Karpas-422 (cell line): ENCODE results near the gene U2AF1L4. TPM values are rescaled to one million over a fixed set of nuclear protein-coding genes. Genes with fewer than 3 reads are reported as not detected.
"Not testable (repeated sequence)": the region's sequence is repeated elsewhere in the genome, so short reads cannot be mapped to it uniquely, and the experiment has no call there.

Experiments
- DNase-seq: peaks from one replicate; pipeline ENCODE4 v3.0.0-alpha.2; 2015
- H2AFZ ChIP-seq: fragments of 200-600 bp; sonication (generic); 2 replicates; pipeline ENCODE4 v1.6.1; 2014; ENCODE audit warnings: antibody characterized with exemption, low read length, mixed read lengths
- H3K27ac ChIP-seq: fragments of 200-600 bp; sonication (generic); 2 replicates; pipeline ENCODE4 v1.5.1; 2014; ENCODE audit warnings: mild to moderate bottlenecking, low read length, moderate library complexity
- H3K27me3 ChIP-seq: fragments of 200-600 bp; sonication (generic); 2 replicates; pipeline ENCODE4 v1.6.1; 2014; ENCODE audit warnings: low read length, mixed read lengths
- H3K36me3 ChIP-seq: fragments of 200-600 bp; sonication (generic); 2 replicates; pipeline ENCODE4 v1.6.1; 2014; ENCODE audit warnings: low read length, mixed read lengths; ENCODE audit not compliant: insufficient read depth
- H3K4me1 ChIP-seq: fragments of 200-600 bp; sonication (generic); 2 replicates; pipeline ENCODE4 v1.6.1; 2014; ENCODE audit warnings: mild to moderate bottlenecking, low read length, mixed read lengths
- H3K4me2 ChIP-seq: fragments of 200-600 bp; sonication (generic); 2 replicates; pipeline ENCODE4 v1.6.1; 2014; ENCODE audit warnings: low read length, low read depth, mild to moderate bottlenecking; ENCODE audit not compliant: poor library complexity, severe bottlenecking
- H3K4me3 ChIP-seq: fragments of 200-600 bp; sonication (generic); 2 replicates; pipeline ENCODE4 v1.5.1; 2014; ENCODE audit warnings: mild to moderate bottlenecking, antibody characterized with exemption, low read length, mixed read lengths
- H3K79me2 ChIP-seq: fragments of 200-600 bp; sonication (generic); 2 replicates; pipeline ENCODE4 v1.6.1; 2014; ENCODE audit warnings: mild to moderate bottlenecking, low read length, mixed read lengths
- H3K9ac ChIP-seq: fragments of 200-600 bp; sonication (generic); 2 replicates; pipeline ENCODE4 v1.6.0; 2014; ENCODE audit warnings: low read length
- H3K9me2 ChIP-seq: fragments of 200-600 bp; sonication (generic), shearing (Covaris generic); replicated peaks from 2 replicates; pipeline ENCODE4 v1.6.0; 2014; ENCODE audit warnings: mild to moderate bottlenecking, low read length, moderate library complexity; ENCODE audit not compliant: insufficient read depth
- H3K9me3 ChIP-seq: fragments of 300-700, 200-600 bp; sonication (generic); 2 replicates; pipeline ENCODE4 v1.6.1; 2014; ENCODE audit warnings: low read length, mixed read lengths
- H4K20me1 ChIP-seq: fragments of 200-600 bp; sonication (generic); 2 replicates; pipeline ENCODE4 v1.6.1; 2014; ENCODE audit warnings: mild to moderate bottlenecking, antibody characterized with exemption, low read length, low read depth; ENCODE audit not compliant: insufficient read depth
- total RNA-seq: library from RNA; depleted of rRNA; stranded (reverse); fragments of >200 nt; shearing (Covaris generic); gene quantifications from 2 replicates; pipeline ENCODE4 v1.2.3, GENCODE V29; 2014; ENCODE audit warnings: low replicate concordance

Gene U2AF1L4
- total RNA-seq, 1 experiment from 2014 or later = 50.4 TPM

DNA sequence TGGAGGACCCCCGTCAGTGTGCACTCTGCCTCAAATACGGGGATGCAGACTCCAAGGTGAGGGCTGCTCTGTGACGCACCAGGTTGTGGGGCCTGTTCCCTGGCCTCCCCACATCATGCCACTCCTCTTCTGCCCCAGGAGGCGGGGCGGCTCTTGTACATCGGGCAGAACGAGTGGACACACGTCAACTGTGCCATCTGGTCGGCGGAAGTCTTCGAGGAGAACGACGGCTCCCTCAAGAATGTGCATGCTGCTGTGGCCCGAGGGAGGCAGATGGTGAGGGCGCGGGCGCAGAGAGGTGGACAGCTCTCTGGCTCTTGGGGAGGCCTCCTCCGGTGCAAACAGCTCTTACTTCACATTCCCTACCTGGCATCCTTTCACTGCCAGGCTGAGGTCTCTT lies 16.2 kb downstream of the U2AF1L4 start:
- H4K20me1 ChIP-seq = 0 out of 2 replicates have a peak, but pooled peaks cover 10% of the 10 kb centered on the region
- H3K9me2 ChIP-seq = no peaks in the 10 kb centered on the region
- H3K4me2 ChIP-seq = no peak overlapping the region
- no peak overlapping the region for H3K4me3 ChIP-seq
- no peaks in the 10 kb centered on the region for H3K9me3 ChIP-seq
- H3K27ac ChIP-seq = no peak overlapping the region
- no peak overlapping the region for H2AFZ ChIP-seq
- peaks cover 6% of the 10 kb centered on the region; the same call in 1 of the 2 replicates for H3K36me3 ChIP-seq
- H3K4me1 ChIP-seq = peaks cover 15% of the 10 kb centered on the region
- DNase-seq = no peak
- H3K79me2 ChIP-seq = no peaks in the 10 kb centered on the region
- H3K9ac ChIP-seq = no peak overlapping the region
- no peaks in the 10 kb centered on the region for H3K27me3 ChIP-seq

DNA sequence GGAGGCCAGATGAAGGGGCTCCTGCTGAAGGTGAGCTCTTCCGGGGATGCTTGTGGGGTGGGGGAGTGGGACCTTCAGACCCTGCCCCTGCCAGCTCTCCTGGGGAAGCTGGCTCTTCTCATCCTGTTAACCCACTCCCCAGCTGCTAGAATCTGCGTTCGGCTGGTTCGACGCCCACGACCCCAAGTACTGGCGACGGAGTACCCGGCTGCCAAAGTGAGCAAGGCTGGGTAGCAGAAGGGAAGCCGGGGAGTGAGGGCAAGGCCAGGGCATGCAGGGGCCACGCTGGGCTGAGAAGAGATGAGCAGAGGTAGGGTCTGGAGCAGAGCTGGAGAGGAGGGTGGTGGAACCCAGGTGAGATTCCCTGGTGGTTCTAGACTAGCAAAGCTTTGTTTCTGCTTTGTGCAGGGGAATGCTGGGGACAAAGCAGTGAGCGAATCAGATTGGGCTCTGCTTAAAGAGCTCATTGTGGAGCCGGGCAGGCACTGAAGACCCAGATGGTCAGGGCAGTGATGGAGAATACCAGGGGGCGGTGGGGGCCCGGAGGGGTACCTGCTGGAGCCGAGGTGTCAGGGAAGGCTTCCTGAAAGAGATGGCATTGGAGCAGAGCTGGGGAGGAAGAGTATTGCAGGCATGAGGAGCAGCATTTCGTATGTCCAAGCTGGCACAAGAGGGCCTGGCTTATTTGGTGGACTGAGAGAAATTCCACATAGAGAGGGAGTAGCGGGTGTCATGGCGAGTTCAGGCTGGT lies 17.1 kb downstream of the U2AF1L4 start:
- Histone ChIP-seq H3K27me3 (no peaks in the 10 kb centered on the region), H4K20me1 (0 out of 2 replicates have a peak, but pooled peaks cover 9% of the 10 kb centered on the region), H3K4me3 (no peak overlapping the region), H3K79me2 (no peaks in the 10 kb centered on the region), H2AFZ (no peak overlapping the region), H3K4me1 (peaks cover 6% of the 10 kb centered on the region), H3K27ac (no peak overlapping the region), H3K36me3 (peaks cover 6% of the 10 kb centered on the region; the same call in 1 of the 2 replicates), H3K9me3 (no peaks in the 10 kb centered on the region), H3K4me2 (no peak overlapping the region), H3K9ac (no peak overlapping the region), H3K9me2 (no peaks in the 10 kb centered on the region)
- no peak for DNase-seq

DNA sequence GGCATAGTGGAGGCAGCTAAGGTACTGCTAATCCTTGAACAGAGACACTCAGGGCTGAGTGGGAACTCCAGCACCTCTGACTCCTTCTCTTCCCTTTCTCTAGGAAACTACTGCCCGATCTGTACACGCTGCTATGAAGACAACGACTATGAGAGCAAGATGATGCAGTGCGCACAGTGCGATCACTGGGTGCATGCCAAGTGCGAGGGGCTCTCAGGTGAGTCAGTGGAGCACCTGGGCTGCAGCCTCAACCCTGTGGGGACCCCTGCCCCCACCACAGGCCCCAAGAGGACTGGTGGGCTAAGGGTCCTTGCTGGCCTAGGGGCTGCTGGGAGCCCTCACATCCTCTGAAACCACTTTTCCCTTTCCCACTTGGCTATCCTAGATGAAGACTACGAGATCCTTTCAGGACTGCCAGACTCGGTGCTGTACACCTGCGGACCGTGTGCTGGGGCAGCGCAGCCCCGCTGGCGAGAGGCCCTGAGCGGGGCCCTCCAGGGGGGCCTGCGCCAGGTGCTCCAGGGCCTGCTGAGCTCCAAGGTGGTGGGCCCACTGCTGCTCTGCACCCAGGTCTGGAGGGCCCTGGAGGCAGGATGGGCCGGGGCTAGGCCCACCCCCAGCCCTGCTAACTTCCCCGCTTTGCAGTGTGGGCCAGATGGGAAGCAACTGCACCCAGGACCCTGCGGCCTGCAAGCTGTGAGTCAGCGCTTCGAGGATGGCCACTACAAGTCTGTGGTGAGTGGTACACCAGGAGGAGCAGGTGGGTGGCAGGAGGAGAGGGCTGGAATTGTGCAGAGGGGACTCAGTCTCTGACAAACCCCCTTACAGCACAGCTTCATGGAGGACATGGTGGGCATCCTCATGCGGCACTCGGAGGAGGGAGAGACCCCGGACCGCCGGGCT lies 17.9 kb downstream of the U2AF1L4 start:
- no peak overlapping the region for H3K4me2 ChIP-seq
- no peaks in the 10 kb centered on the region for H3K79me2 ChIP-seq
- DNase-seq = no peak
- no peaks in the 10 kb centered on the region for H3K9me3 ChIP-seq
- peaks cover 6% of the 10 kb centered on the region; the same call in 1 of the 2 replicates for H3K36me3 ChIP-seq
- no peak overlapping the region for H3K9ac ChIP-seq
- no peak overlapping the region for H3K4me3 ChIP-seq
- no peak overlapping the region for H3K27ac ChIP-seq
- H2AFZ ChIP-seq = no peak overlapping the region
- H3K27me3 ChIP-seq = no peaks in the 10 kb centered on the region
- H3K4me1 ChIP-seq = no peaks in the 10 kb centered on the region
- H4K20me1 ChIP-seq = 0 out of 2 replicates have a peak, but pooled peaks cover 9% of the 10 kb centered on the region
- H3K9me2 ChIP-seq = no peaks in the 10 kb centered on the region

DNA sequence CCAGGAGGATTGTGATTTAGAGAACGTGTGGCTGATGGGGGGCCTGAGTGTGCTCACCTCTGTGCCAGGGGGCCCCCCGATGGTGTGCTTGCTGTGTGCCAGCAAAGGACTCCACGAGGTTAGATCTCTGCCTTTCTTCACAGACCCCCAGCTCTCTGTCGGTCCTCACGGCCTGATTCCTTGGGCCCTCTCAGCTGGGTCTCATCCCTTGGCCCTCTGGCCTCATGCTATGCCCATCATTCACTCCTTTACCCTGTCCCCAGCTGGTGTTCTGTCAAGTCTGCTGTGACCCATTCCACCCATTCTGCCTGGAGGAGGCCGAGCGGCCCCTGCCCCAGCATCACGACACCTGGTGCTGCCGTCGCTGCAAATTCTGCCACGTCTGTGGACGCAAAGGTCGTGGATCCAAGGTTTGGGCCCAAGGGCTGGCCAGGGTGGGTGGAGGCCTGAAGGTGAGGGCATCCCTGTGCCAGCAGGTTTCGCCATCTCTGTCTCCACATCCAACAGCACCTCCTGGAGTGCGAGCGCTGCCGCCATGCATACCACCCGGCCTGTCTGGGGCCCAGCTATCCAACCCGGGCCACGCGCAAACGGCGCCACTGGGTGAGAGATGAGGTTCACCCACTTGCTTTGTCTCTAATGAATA lies 19.9 kb downstream of the U2AF1L4 start:
- no peaks in the 10 kb centered on the region for H3K27me3 ChIP-seq
- H3K79me2 ChIP-seq = no peaks in the 10 kb centered on the region
- H2AFZ ChIP-seq = no peak overlapping the region
- no peak overlapping the region for H3K27ac ChIP-seq
- 0 out of 2 replicates have a peak, but pooled peaks cover 4% of the 10 kb centered on the region for H4K20me1 ChIP-seq
- no peaks in the 10 kb centered on the region for H3K9me3 ChIP-seq
- H3K4me3 ChIP-seq = no peak overlapping the region
- H3K36me3 ChIP-seq = peaks cover 3% of the 10 kb centered on the region
- H3K4me1 ChIP-seq = no peaks in the 10 kb centered on the region
- no peak for DNase-seq
- no peak overlapping the region for H3K9ac ChIP-seq
- no peaks in the 10 kb centered on the region for H3K9me2 ChIP-seq
- H3K4me2 ChIP-seq = no peak overlapping the region

DNA sequence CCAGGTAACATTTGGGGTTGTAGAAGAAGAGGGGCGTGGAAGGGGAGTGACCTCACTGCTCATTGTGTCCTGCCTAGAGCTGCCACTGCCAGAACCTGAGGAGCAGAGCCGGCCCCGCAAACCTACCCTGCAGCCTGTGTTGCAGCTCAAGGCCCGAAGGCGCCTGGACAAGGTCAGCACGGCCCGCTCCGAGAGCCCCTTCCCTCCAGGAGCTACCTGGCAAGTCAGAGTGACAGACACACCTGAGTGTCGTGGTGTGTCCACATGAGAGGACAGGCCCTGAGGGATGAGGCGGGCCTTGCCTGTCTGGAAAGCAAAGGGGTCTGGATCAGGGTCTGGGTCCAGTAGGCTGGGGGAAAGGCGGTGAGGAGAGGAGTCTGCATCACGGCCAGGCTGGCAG lies 20.7 kb downstream of the U2AF1L4 start:
- no peaks in the 10 kb centered on the region for H3K27me3 ChIP-seq
- peaks cover 11% of the 10 kb centered on the region for H3K36me3 ChIP-seq
- H3K9me2 ChIP-seq = no peaks in the 10 kb centered on the region

DNA sequence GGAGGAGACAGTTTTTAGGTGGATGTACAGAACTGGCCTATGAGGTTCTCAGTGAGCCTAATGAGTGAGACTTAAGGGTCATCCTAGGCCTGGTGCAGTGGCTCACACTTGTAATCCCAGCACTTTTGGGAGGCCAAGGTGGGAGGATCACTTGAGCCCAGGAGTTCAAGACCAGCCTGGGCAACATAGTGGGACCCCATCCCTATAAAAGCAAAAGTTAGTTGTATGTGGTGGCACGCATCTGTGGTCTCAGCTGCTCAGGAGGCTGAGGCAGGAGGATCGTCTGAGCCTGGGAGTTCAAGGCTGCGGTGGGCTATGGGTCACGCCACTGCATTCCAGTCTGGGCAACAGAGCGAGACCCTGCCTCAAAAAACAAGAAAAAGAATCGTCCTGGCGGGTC lies 21.1 kb downstream of the U2AF1L4 start:
- H3K4me2 ChIP-seq, H2AFZ ChIP-seq, H3K4me3 ChIP-seq, DNase-seq, H3K27me3 ChIP-seq, H3K9me3 ChIP-seq, H3K27ac ChIP-seq, H3K9ac ChIP-seq, H3K9me2 ChIP-seq, H3K4me1 ChIP-seq: not testable (repeated sequence)
- Histone ChIP-seq H3K79me2 (peaks cover 12% of the 10 kb centered on the region), H4K20me1 (peaks cover 15% of the 10 kb centered on the region; the same call in 1 of the 2 replicates), H3K36me3 (peaks cover 11% of the 10 kb centered on the region)

More for the DNA sequence above, 20.7 kb downstream of the U2AF1L4 start:
- Histone ChIP-seq H3K9ac (no peak overlapping the region), H2AFZ (no peak overlapping the region), H3K9me3 (no peaks in the 10 kb centered on the region), H3K79me2 (peaks cover 7% of the 10 kb centered on the region), H3K27ac (no peak overlapping the region), H3K4me3 (no peak overlapping the region), H3K4me2 (no peak overlapping the region), H4K20me1 (peaks cover 11% of the 10 kb centered on the region; the same call in 1 of the 2 replicates), H3K4me1 (peaks cover under 1% of the 10 kb centered on the region; the same call in 1 of the 2 replicates)
- DNase-seq = no peak

DNA sequence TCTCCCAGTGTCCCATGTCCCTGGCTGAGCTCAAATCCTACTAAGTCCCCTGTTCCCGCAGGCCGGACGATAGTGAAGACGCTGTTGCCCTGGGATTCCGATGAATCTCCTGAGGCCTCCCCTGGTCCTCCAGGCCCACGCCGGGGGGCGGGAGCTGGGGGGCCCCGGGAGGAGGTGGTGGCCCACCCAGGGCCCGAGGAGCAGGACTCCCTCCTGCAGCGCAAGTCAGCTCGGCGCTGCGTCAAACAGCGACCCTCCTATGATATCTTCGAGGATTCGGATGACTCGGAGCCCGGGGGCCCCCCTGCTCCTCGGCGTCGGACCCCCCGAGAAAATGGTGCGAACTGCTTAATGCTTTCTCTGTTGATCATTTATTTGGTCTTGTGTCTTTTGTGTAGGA lies 21.5 kb downstream of the U2AF1L4 start:
- no peak overlapping the region for H3K9ac ChIP-seq
- H2AFZ ChIP-seq = no peak overlapping the region
- H3K4me3 ChIP-seq = no peak overlapping the region
- no peak for DNase-seq
- H3K4me2 ChIP-seq = no peak overlapping the region
- H3K27me3 ChIP-seq = no peaks in the 10 kb centered on the region
- no peaks in the 10 kb centered on the region for H3K9me2 ChIP-seq
- peaks cover 11% of the 10 kb centered on the region for H3K36me3 ChIP-seq
- peaks cover 8% of the 10 kb centered on the region for H3K4me1 ChIP-seq
- no peaks in the 10 kb centered on the region for H3K9me3 ChIP-seq
- H4K20me1 ChIP-seq = peaks cover 20% of the 10 kb centered on the region; the same call in 1 of the 2 replicates
- peaks cover 16% of the 10 kb centered on the region for H3K79me2 ChIP-seq
- H3K27ac ChIP-seq = no peak overlapping the region
